Liver (tissue), 3 donors: ENCODE results near the gene MRPS9.

Source experiments
- JUND ChIP-seq, 2 donors: IDR thresholded peaks; 2 replicates each; pipeline ENCODE4 v1.6.1; 2016; ENCODE audit warnings: antibody characterized with exemption in 2 of 2
- TF ChIP-seq, protein P1 (sequence below): fragments of 150-350 bp; IDR thresholded peaks from 2 replicates; pipeline ENCODE4 v1.5.1; 2017; ENCODE audit warnings: improper control_type of control experiment, low read depth, low read length; ENCODE audit not compliant: missing input control
- TF ChIP-seq, protein P2 (sequence below): IDR thresholded peaks from 2 replicates; pipeline ENCODE4 v1.6.1; 2016; ENCODE audit warnings: antibody characterized with exemption
- TF ChIP-seq, protein P3 (sequence below): IDR thresholded peaks from 2 replicates; pipeline ENCODE4 v1.6.1; 2016; ENCODE audit warnings: antibody characterized with exemption, mild to moderate bottlenecking
- donor health status: healthy.
- donor health status: healthy.

DNA sequence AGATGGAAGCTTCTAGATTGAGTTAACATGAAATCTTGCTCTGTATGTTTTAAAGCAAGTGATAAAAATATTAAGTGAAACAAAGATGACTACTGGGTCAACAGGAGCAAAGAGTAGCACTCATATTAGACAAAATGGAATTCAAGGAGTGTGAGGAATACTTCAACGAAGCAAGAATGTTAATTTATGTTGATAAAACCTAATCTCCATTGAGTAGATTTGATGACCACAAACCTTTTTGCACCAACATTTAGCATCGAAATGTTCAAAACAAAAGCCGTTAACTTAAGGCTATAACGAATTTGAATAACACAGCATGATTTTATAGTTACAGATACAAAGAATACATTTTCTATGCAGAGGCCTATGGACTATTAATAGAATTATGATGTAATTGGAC is 35.7 kb downstream of the MRPS9 start:
- TF ChIP-seq, protein P1, sequence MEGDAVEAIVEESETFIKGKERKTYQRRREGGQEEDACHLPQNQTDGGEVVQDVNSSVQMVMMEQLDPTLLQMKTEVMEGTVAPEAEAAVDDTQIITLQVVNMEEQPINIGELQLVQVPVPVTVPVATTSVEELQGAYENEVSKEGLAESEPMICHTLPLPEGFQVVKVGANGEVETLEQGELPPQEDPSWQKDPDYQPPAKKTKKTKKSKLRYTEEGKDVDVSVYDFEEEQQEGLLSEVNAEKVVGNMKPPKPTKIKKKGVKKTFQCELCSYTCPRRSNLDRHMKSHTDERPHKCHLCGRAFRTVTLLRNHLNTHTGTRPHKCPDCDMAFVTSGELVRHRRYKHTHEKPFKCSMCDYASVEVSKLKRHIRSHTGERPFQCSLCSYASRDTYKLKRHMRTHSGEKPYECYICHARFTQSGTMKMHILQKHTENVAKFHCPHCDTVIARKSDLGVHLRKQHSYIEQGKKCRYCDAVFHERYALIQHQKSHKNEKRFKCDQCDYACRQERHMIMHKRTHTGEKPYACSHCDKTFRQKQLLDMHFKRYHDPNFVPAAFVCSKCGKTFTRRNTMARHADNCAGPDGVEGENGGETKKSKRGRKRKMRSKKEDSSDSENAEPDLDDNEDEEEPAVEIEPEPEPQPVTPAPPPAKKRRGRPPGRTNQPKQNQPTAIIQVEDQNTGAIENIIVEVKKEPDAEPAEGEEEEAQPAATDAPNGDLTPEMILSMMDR: no peak
- TF ChIP-seq, protein P2, sequence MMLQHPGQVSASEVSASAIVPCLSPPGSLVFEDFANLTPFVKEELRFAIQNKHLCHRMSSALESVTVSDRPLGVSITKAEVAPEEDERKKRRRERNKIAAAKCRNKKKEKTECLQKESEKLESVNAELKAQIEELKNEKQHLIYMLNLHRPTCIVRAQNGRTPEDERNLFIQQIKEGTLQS: no peak
- TF ChIP-seq JUND (IDR thresholded peaks at IDR 0.05): no peak
- TF ChIP-seq, protein P3, sequence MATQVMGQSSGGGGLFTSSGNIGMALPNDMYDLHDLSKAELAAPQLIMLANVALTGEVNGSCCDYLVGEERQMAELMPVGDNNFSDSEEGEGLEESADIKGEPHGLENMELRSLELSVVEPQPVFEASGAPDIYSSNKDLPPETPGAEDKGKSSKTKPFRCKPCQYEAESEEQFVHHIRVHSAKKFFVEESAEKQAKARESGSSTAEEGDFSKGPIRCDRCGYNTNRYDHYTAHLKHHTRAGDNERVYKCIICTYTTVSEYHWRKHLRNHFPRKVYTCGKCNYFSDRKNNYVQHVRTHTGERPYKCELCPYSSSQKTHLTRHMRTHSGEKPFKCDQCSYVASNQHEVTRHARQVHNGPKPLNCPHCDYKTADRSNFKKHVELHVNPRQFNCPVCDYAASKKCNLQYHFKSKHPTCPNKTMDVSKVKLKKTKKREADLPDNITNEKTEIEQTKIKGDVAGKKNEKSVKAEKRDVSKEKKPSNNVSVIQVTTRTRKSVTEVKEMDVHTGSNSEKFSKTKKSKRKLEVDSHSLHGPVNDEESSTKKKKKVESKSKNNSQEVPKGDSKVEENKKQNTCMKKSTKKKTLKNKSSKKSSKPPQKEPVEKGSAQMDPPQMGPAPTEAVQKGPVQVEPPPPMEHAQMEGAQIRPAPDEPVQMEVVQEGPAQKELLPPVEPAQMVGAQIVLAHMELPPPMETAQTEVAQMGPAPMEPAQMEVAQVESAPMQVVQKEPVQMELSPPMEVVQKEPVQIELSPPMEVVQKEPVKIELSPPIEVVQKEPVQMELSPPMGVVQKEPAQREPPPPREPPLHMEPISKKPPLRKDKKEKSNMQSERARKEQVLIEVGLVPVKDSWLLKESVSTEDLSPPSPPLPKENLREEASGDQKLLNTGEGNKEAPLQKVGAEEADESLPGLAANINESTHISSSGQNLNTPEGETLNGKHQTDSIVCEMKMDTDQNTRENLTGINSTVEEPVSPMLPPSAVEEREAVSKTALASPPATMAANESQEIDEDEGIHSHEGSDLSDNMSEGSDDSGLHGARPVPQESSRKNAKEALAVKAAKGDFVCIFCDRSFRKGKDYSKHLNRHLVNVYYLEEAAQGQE: no peak
